GM21381 (cell line): ENCODE data around the gene LARP6.
"Not testable (repeated sequence)": the region's sequence is repeated elsewhere in the genome, so short reads cannot be mapped to it uniquely, and the experiment has no call there.

Source experiments
- ATAC-seq: cut with Tn5 transposase; IDR thresholded peaks from one replicate; pipeline ENCODE4 v1.9.1; 2021; ENCODE audit warnings: mild to moderate bottlenecking, moderate library complexity; ENCODE audit not compliant: unreplicated experiment

The LARP6 gene

DNA sequence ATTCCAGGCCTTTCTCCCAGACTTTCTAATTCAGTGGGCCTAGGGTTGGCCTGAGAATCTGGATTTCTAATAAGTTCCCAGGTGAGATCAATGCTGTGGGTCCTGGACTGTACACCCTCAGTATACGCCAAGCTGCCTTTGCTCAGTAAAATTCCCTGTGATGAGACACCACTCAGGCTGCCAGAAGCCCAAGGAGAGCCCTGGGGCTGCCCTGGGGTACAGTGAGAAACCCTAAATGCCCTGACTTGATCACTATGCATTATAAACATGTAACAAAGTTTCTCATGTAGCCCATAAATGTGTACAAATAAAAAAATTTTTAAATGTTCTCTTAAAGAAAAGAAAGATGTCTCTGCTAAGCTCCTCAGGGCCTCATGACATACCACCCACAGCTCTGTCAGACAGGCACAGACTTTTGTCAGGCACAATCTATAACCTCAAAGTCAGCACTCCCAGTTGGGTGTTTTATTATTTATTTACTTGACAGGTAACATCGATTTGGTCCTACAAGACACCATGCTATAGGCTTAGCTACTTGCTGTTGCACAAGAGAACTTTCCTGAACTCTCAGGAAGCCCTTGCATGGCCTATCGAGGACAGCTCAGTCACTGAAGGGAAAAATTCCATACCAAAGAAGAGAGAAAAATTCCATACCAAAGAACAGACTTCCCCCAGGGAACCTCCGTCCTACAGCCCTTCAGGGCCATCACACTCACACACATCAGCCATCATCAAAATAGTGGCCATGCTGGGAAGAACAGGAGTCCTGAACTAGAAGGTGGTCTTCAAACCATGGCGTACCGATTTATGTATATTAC is 22.7 kb downstream of the LARP6 start:
- no peak for ATAC-seq

DNA sequence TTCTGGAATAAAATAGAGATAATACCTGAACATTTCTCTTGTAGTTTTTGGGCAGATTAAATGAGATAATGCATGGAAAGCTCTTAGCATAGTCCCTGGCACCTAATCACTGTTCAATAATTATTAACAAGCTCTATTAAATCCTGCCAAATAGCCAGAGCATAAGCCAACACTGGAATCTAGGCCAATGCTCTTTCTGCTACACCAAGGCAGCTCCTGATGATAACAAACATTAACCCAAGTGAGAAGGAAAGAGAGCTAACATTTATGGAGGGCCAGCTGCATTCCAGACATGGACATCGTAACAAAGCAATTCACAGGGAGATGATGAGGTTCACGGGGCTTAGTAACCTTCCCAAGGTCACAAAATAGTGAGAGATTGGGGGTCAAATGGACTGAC is 23.3 kb downstream of the LARP6 start:
- no peak for ATAC-seq

DNA sequence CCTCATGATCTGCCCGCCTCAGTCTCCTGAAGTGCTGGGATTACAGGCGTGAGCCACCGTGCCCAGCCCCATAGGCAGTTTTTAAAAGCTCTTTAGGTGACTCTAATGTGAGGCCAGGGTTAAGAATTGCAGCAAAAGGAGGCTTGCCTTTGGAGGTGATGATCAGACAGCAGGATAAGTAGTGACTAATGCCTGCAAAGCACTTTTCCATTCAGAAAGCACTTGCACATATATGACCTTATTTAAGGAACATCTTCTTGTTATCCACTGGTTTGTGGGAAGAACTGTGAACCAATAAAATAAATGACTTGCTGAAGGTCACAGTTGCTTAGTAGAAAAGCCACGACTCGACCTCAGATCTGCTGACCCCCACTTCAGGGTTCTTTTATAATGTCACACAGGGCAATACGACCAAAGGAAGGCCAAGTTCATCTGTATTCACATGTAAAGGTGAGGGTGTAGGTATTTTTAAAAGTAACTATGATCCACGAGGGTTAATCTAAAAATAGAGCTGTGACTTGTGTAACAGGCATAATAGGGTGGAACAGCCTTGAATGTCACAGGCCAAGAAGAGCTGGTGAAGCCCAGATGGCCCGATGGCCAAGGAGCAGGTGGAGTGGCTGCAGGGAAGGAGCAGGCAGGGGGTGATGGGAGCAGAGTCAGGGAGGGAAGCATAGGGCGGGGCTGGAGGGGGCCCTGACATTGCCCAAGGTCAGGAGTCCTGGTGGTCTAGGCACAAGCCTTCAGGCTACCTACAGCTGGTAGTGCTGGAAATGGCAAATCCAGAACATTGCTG is 24.4 kb downstream of the LARP6 start:
- no peak for ATAC-seq

DNA sequence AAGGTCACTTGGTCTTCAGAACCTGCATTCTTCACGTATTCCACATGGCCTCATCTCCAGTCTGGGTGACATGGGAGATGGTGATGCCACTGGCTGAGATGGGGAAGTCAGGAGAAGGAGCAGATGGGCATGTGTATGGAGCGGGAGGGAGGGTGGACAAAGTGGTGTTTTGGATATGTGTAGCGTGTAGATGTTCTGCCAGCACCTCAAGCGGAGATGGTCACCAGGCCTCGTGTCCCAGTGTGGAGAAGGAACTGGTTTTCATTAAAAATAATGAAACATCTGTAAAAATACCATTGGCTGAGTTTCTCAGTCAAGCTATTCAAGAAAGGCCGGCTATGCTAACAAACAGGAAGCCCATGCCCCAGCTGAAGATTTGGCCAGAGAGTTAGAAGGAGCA is 26.2 kb downstream of the LARP6 start:
- no peak for ATAC-seq

DNA sequence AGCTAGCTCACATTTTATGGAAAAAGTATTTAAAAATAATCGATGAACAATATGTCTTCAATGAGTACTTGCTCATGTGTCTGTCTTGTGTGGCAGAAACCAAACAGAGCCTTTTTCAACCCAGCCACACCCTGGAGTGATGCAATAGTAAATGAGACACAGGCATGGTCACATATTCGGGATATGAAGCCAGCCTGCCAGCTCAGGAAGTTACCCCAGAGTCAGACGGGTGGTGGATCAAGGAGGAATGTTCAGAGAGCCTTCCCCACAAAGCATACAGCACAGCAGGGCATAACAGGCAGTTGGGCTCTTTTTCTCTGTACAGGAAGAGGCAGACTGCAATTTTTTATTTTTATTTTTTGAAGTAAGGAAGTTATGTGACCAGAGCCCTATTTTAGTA is 27.3 kb downstream of the LARP6 start:
- ATAC-seq = no peak

DNA sequence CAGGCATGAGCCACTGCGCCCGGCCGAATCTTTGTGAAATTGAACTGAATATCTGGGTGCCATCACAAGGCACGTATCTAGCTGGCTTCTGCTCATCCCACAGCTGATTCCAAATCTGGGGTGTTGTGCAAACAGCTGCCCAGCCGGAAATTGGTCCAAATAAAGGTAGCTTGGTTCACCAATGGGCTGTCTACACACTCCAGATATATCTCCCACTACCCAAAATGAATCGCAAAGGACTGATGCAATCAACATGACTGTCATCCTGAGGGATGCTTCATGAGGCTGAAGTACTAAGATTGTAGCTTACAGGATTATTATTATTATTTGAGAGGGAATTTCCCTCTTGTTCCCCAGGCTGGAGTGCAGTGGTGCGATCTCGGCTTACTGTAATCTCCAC is 28.1 kb downstream of the LARP6 start:
- ATAC-seq = no peak

DNA sequence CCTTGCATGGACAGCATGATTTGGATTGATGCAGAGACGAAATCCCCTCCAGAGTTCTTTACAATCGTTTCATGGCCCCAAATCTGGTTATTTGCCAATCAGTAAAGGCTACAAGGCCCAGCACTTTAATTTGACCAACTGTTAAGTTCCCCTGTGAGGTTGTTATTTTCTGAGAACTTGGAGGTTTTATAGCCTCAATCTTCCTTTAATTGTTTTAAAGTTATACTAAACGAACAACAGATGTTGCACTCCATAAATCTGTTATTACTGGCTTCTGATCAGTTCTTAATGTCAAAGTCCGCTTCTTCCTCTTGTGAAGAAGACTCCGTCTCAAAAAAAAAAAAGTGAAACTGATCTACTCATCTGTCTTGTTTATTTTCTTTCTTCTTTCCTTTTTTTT is 30.8 kb downstream of the LARP6 start:
- ATAC-seq = no peak

DNA sequence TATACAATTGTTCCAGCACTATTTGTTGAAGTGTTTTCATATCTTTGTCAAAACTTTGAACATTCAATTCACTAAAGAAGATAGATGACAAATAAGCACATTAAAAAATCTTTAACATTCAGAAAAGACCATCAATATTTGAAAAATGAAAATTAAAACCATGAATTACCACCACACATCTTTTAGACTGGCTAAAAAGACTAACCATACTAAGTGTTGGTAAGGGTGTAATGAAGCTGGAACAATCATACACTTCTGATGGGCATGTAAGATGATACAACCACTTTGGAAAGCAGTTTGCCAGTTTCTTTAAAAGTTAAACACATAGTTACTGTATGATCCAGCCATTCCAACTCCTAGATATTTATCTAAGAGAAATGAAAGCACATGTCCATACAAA is 33.7 kb downstream of the LARP6 start:
- ATAC-seq = no peak

DNA sequence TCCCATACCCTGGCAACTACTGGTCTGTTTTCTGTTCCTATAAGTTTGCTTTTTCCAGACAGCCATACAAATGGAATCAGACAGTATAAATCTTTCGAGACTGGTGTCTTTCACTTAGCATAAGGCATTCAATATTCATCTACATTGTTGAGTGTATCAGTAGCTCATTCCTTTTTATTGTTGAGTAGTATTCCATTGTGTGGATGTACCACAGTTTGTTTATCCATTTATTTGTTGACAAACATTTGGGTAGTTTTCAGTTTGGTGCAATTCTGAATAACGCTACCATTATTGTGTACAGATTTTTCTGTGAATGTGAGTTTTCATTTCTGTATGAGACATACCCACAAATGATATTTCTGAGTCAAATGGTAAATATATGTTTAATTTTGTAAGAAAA is 35.4 kb downstream of the LARP6 start:
- ATAC-seq = no peak

DNA sequence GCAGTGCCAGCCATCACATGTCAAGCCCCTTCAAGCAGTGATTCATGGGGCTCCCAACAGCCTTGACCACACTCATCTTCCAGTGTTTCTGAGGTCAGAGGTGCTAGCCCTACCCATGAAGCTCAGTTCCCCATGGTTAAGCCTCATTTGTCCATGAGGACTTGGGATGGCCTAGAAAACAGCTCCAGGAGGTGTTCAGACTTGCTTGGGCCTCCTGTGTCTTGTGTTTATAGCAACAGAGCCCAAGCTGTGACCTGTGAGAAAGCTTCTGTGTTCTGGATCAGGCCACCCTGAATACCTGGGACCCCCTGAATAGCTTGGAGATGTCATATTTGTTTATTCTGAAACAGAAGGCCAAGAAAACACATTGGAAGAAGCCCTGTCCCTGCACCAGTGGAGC is 36.7 kb downstream of the LARP6 start:
- ATAC-seq = no peak

DNA sequence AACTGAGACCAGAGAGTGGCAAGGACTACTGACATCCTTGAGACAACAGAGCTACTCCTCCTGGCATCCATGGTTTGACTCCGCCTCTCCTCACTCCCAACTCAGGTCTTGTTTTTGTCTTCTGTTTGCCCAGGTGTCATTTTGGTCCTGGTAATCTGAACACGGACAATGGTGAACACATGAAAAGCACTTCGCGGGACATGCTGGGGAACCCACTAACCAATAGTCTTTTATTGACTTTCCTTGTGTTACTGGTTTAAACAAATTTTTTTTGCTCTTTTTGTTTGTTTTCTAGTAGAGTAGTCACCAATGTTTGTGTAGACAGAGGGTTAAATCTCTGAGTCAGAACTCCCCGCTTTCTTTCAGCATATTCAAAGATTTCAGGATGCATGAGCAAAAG is 38.4 kb downstream of the LARP6 start:
- no peak for ATAC-seq

DNA sequence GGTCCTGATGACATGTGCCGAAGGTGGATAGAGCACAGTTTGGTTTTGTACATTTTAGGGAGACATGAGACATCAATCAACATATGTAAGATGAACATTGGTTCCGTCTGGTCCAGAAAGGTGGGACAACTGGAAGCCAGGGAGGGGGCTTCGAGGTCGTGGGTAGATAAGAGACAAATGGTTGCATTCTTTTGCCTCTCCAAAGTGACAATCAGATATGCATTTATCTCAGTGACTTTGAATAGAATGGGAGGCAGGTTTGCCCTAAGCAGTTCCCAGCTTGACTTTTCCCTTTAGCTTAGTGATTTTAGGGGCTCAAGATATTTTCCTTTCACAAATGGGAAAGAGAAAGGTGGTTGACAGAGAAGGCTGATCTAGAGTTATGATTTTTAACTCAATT is 38.9 kb downstream of the LARP6 start:
- ATAC-seq = not testable (repeated sequence)

DNA sequence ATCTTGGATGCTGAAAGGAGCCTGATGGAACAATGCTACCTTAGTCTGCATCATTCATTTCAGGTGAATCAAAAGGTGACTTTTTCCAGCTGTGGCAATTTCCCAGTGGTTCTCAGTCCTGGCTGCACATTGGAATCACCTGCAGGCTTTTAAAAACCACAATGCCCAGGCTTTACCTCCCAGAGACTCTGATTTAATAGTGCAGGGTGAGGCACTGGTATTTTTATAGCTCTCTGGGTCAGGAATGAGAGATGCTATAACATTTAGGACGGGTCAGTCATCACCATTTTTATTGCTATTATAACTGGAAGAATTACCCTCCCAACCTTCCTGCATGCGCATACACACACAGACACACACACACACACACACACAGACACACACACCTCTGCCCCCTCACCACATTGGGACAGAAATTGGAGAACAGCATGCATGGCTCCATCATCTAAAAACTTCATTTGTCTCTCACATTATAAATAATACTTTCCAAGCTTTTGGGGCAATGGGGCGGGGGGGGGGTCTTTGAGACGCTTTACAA is 41.1 kb downstream of the LARP6 start:
- no peak for ATAC-seq

DNA sequence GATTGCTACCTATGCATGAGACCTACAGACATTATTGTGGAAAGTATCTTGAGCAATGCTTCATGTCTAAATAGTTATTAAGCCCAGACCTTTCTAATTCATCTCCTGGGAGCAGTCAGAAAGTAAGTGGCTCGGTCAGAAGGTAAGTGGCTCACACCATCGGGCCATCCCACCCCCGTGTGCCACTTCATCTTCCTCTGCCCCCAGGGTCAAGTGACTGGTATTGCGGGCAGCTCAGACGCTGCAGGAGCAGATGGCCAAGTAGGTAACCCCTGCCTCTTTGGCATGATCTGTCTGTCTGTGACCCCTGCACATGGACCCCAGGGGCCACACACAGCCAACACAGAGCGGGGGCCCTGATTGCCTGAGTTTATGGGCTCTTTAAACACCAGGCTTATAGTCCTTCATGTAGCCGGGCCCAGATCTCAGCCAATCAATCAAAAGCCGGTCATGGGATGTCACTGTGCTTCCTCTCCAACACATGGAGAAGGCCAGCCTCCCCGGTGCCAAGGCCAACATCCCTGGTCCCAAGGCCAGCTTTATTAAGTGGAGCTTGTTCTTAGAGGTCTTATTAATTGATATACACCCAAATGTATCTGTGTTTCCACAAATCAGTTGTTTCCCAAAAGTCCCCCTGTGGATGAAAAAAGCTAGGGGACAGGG is 42.9 kb downstream of the LARP6 start:
- ATAC-seq = no peak

DNA sequence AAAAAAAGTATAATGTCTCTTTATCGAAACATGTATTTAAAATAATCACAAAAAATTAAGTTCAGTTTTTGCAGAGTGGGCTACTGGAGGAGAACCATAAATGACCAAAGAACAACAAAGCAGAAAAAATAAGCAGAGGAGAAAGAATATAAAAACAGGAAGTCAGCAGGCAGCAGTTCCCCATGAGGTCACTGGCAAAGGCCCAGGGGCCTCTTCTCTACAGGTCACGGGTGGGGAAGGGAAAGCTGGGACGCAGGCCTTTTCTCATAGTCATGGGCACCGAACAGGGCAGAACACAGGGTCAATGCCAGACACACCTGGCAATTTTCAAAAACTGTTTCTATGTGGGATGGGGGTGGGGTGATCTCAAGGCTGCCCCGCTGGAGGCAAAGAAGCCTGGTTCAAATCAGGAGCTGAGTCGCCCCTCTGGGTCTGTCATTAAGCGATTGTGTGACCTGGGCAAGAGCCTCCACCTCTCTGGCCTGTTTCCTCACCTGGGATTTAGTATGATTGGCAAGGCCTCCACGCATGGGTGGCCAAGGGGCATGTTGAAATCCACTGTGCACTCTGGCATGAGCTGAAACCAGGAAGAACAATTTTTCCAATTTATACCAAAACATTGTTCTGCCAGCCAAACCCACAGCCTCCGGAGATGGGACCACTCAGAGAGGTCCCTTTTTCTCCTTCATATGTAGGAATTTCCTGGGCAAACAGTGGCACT is 46.8 kb downstream of the LARP6 start:
- ATAC-seq = no peak

DNA sequence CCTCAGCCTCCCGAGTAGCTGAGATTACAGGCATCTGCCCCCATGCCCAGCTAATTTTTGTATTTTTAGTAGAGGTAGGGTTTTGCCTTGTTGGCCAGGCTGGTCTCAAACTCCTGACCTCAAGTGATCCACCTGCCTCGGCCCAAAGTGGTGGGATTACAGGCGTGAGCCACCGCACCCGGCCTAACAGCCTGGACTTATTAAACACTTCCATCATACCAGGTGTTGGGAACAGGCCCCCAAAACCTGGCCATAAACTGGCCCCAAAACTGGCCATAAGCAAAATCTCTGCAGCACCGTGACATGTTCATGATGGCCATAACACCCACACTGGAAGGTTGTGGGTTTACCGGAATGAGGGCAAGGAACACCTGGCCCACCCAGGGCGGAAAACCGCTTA is 49.6 kb downstream of the LARP6 start:
- not testable (repeated sequence) for ATAC-seq

DNA sequence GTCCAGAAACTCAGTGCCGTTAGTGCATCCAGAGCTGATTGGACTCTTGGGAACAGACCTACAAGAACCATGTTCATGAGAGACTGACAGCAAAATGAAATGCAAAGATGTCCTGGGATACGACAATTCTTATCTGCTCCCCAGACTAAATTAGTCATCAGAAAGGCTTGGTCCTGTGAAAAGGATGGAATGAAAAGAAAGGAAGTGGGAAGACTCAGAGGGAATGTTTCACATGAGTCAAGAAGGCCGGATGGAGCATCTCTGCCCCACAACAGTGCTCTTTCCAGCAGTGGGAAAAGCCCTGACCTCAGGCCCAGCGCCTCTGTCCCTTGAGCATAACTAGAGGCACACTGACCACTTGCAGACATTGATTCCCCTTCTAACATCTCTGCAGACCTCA is 51.3 kb downstream of the LARP6 start:
- ATAC-seq = no peak

DNA sequence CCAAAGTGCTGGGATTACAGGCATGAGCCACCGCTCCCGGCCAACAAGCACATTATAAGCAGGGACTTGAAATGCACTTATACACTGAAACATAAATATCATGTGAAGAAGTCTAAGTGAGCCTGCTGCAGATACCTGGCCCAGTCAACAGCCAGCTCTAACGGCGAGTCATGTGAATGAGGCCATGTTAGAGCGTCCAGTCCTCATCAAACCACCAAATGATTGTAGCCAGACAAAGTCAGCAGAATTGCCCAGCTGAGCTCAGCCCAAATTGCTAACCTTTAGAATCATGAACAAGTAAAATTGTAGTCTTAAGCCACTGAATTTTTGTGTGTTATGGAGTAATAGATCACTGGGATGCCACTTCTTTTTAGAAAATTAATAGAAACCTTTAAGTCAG is 52.8 kb downstream of the LARP6 start:
- ATAC-seq = no peak

DNA sequence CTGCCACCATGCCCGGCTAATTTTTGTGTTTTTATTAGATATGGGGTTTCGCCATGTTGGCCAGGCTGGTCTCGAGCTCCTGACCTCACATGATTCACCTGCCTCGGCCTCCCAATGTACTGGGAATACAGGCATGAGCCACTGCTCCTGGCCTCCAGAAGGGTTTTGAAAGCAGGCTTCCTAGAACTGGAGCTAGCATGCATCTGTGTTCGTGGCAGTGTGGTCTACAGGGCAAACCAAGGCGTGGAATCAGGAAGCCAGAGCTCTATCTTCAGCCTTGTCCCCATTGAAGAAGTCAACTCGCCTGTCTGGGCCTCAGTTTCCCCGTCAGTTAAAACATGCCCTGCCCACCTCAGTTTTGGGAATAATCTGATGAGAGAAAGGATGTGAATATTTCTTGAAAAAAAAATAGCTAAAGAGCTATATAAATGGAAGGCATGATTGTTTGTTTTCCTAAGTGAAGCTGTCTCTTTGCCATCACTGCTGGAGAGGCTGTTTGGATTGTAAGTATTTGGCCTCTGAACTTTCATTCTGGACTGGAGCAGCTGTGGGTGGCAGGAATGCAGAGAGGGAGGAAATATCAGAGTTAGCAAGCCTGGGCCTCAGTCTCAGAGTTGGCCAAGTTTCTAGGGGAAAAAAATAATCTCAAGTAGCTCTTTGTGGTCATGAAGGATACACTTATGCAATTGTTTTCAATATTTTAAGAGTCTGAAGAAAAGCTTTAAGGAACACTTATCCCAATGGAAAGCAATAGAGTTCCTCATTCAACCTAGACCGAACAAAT is 54.1 kb downstream of the LARP6 start:
- no peak for ATAC-seq

DNA sequence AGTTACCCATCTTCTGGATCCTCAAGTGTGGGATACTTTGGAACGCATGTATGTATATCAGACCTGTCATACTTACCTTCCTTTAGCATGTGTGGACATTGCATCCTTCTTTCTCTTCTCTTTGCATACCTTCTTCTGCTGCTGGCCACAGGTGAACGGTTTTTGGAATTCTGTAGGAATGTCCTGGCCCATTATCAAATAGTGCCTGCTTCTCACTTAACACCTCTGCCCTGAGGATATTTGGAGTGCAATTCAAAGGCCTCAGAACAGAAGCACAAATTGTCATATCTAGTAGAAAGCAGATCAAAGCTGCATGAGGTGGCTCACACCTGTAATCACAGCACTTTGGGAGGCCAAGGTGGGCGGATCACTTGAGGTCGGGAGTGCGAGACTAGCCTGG is 56.5 kb downstream of the LARP6 start:
- ATAC-seq = no peak
